NT2/D1 (cell line): ENCODE measurements around the gene TNS1.

Experiments
- DNase-seq: peaks from one replicate; pipeline ENCODE4 v3.0.0-alpha.2; 2011; ENCODE audit warnings: low read depth, low spot score
- H3K27me3 ChIP-seq: 2 replicates; pipeline ENCODE4 v1.6.0; 2011; ENCODE audit warnings: mild to moderate bottlenecking; ENCODE audit not compliant: insufficient read length, insufficient read depth
- H3K36me3 ChIP-seq: 2 replicates; pipeline ENCODE4 v1.6.1; 2011; ENCODE audit warnings: mild to moderate bottlenecking, low read length, mixed read lengths; ENCODE audit not compliant: insufficient read depth, insufficient read length
- H3K4me1 ChIP-seq: 2 replicates; pipeline ENCODE4 v1.5.1; 2011; ENCODE audit not compliant: insufficient read depth, insufficient read length
- H3K4me3 ChIP-seq: 2 replicates; pipeline ENCODE4 v1.5.1; 2011; ENCODE audit warnings: low read depth; ENCODE audit not compliant: insufficient read length
- H3K9ac ChIP-seq: 2 replicates; pipeline ENCODE4 v1.6.0; 2011; ENCODE audit warnings: low read depth; ENCODE audit not compliant: insufficient read length
- H3K9me3 ChIP-seq: 2 replicates; pipeline ENCODE4 v1.5.1; 2011; ENCODE audit warnings: mild to moderate bottlenecking, low read length; ENCODE audit not compliant: insufficient read depth
- SUZ12 ChIP-seq: IDR thresholded peaks from 2 replicates; pipeline ENCODE4 v1.6.1; 2011; ENCODE audit not compliant: insufficient read length, insufficient read depth; ENCODE audit errors: extremely low read depth
- YY1 ChIP-seq: IDR thresholded peaks from 2 replicates; pipeline ENCODE4 v1.6.1; 2011; ENCODE audit not compliant: insufficient read length, insufficient read depth
- ZNF274 ChIP-seq: IDR thresholded peaks from 2 replicates; pipeline ENCODE4 v1.6.1; 2011; ENCODE audit warnings: mild to moderate bottlenecking, low read depth, low read length

Gene TNS1

GRCh38 chr2:218014706-218015585 is 12.2 kb upstream of the TNS1 start:
- TF ChIP-seq YY1 (no peak), SUZ12 (no peak), ZNF274 (no peak)
- Histone ChIP-seq H3K4me1 (peaks cover 30% of the 10 kb centered on the region), H3K4me3 (no peak overlapping the region), H3K9ac (no peak overlapping the region), H3K9me3 (no peaks in the 10 kb centered on the region), H3K36me3 (no peaks in the 10 kb centered on the region), H3K27me3 (peaks cover 26% of the 10 kb centered on the region)
- no peak for DNase-seq

- Histone ChIP-seq H3K4me3 (no peak overlapping the region), H3K36me3 (no peaks in the 10 kb centered on the region), H3K27me3 (peaks cover 42% of the 10 kb centered on the region), H3K4me1 (peaks cover 29% of the 10 kb centered on the region), H3K9me3 (no peaks in the 10 kb centered on the region), H3K9ac (peak overlapping the region; percentile 21)
- DNase-seq, result no peak
- TF ChIP-seq SUZ12 (no peak), YY1 (no peak), ZNF274 (no peak)
These were observed 10.5 kb upstream of the TNS1 start for GRCh38 chr2:218013289-218013688.

- Histone ChIP-seq H3K4me3 (no peak overlapping the region), H3K9ac (no peak overlapping the region), H3K9me3 (no peaks in the 10 kb centered on the region), H3K4me1 (peaks cover 28% of the 10 kb centered on the region), H3K36me3 (no peaks in the 10 kb centered on the region), H3K27me3 (peaks cover 45% of the 10 kb centered on the region)
- no peak for TF ChIP-seq ZNF274
- TF ChIP-seq SUZ12, result no peak
- TF ChIP-seq YY1, result no peak
- no peak for DNase-seq
These were observed 9.5 kb upstream of the TNS1 start for GRCh38 chr2:218012284-218012683.

GRCh38 chr2:218011653-218012040 is 8.9 kb upstream of the TNS1 start:
- TF ChIP-seq YY1, result no peak
- TF ChIP-seq ZNF274, result no peak
- TF ChIP-seq SUZ12, result no peak
- Histone ChIP-seq H3K27me3 (peaks cover 45% of the 10 kb centered on the region), H3K9ac (no peak overlapping the region), H3K36me3 (no peaks in the 10 kb centered on the region), H3K4me1 (peaks cover 23% of the 10 kb centered on the region), H3K4me3 (no peak overlapping the region), H3K9me3 (no peaks in the 10 kb centered on the region)
- DNase-seq, result no peak

- Histone ChIP-seq H3K27me3 (peaks cover 45% of the 10 kb centered on the region), H3K4me3 (no peak overlapping the region), H3K9me3 (no peaks in the 10 kb centered on the region), H3K4me1 (peaks cover 21% of the 10 kb centered on the region), H3K9ac (peak overlapping the region; percentile 73), H3K36me3 (no peaks in the 10 kb centered on the region)
- no peak for TF ChIP-seq ZNF274
- DNase-seq, result no peak
These were observed 8.3 kb upstream of the TNS1 start for GRCh38 chr2:218010984-218011652.

- Histone ChIP-seq H3K9ac (peak overlapping the region; percentile 73), H3K4me3 (peak overlapping the region; percentile 48), H3K36me3 (no peaks in the 10 kb centered on the region), H3K27me3 (peaks cover 45% of the 10 kb centered on the region), H3K4me1 (peaks cover 20% of the 10 kb centered on the region), H3K9me3 (no peaks in the 10 kb centered on the region)
- no peak for DNase-seq
- TF ChIP-seq YY1, result no peak
- TF ChIP-seq SUZ12, result peak; percentile 34
These were observed 7.6 kb upstream of the TNS1 start for GRCh38 chr2:218010140-218010983.

- H3K27me3 ChIP-seq, result peaks cover 45% of the 10 kb centered on the region
- TF ChIP-seq SUZ12, result no peak
- TF ChIP-seq ZNF274, result no peak
- TF ChIP-seq YY1, result no peak
- H3K9me3 ChIP-seq, result no peaks in the 10 kb centered on the region
- H3K36me3 ChIP-seq, result no peaks in the 10 kb centered on the region
- no peak for DNase-seq
- H3K9ac ChIP-seq, result peak overlapping the region; percentile 73
- H3K4me3 ChIP-seq, result peak overlapping the region; percentile 48
- H3K4me1 ChIP-seq, result peaks cover 20% of the 10 kb centered on the region
These were observed 7.0 kb upstream of the TNS1 start for GRCh38 chr2:218009765-218010139.
